Renal cortex interstitium (tissue), 15 donors: ENCODE data around the gene ADD2. TPM values are rescaled to one million over a fixed set of nuclear protein-coding genes. Genes with fewer than 3 reads are reported as not detected.
"Not testable (repeated sequence)": the region's sequence is repeated elsewhere in the genome, so short reads cannot be mapped to it uniquely, and the experiment has no call there.

Experiments
- DNase-seq, 11 donors: peaks; one replicate each; pipeline ENCODE4 v3.0.0-alpha.2; 2013; ENCODE audit warnings: low read depth in 9 of 11, low spot score in 4 of 11; ENCODE audit errors: extremely low read depth in 1 of 11
- long read RNA-seq, 16 experiments: transcript quantifications; one replicate each; lab custom pipeline, GENCODE V29; 2026
- polyA plus RNA-seq, 3 donors: library from polyadenylated mRNA; unstranded; fragments of 120-200 nt; gene quantifications; one replicate each; pipeline ENCODE4 v1.2.1, GENCODE V29; 2013; ENCODE audit not compliant: insufficient read length in 3 of 3

ADD2 gene
- 1 to 10 TPM; 6.0 to 8.3 (median 6.2) TPM for polyA plus RNA-seq
- long read RNA-seq, donor 1: 0 reads
- long read RNA-seq, donor 2, partial matches to known transcripts: 0 of 2 reads
- long read RNA-seq, donor 2, other reads (novel, unspliced or antisense): 0 of 2 reads
- long read RNA-seq, donor 3: 0 reads
- long read RNA-seq, donor 4: 0 reads
- long read RNA-seq, donor 5: 0 reads
- long read RNA-seq, donor 6: 0 reads
- long read RNA-seq, donor 7, full-length matches to known transcripts: 1 of 1 reads
- long read RNA-seq, donor 7, partial matches to known transcripts: 0 of 1 reads
- long read RNA-seq, donor 7, other reads (novel, unspliced or antisense): 0 of 1 reads
- long read RNA-seq, donor 8, full-length matches to known transcripts: 5 of 5 reads
- long read RNA-seq, donor 8, partial matches to known transcripts: 0 of 5 reads
- long read RNA-seq, donor 8, other reads (novel, unspliced or antisense): 0 of 5 reads
- long read RNA-seq, donor 9, full-length matches to known transcripts: 1 of 1 reads
- long read RNA-seq, donor 9, partial matches to known transcripts: 0 of 1 reads
- long read RNA-seq, donor 9, other reads (novel, unspliced or antisense): 0 of 1 reads
- long read RNA-seq, donor 10: 0 reads
- long read RNA-seq, donor 11: 0 reads
- long read RNA-seq, donor 12: 0 reads
- long read RNA-seq, donor 13, full-length matches to known transcripts: 1 of 1 reads
- long read RNA-seq, donor 13, partial matches to known transcripts: 0 of 1 reads
- long read RNA-seq, donor 13, other reads (novel, unspliced or antisense): 0 of 1 reads
- long read RNA-seq, donor 14: 0 reads
- long read RNA-seq, donor 15: 0 reads
- long read RNA-seq, donor 16, full-length matches to known transcripts: 1 of 1 reads
- long read RNA-seq, donor 16, partial matches to known transcripts: 0 of 1 reads
- long read RNA-seq, donor 16, other reads (novel, unspliced or antisense): 0 of 1 reads

GRCh38 chr2:70767699-70768589 is at the start of gene ADD2:
ADD2 (minus strand) TSS chr2:70768200; CDS start chr2:70706408, 61,792 bp downstream.
- DNase-seq: peak in 1 of 11 donors; percentile 39

GRCh38 chr2:70817284-70817954 is 49.4 kb upstream of the ADD2 start:
- no peak for DNase-seq

- DNase-seq: no peak
Observed at GRCh38 chr2:70816726-70817125, 48.7 kb upstream of the ADD2 start.

GRCh38 chr2:70808983-70809958 is 41.3 kb upstream of the ADD2 start:
- DNase-seq: no peak

- DNase-seq: no peak
Observed at GRCh38 chr2:70807828-70808118, 39.8 kb upstream of the ADD2 start.

- no peak for DNase-seq
Observed at GRCh38 chr2:70807102-70807827, 39.3 kb upstream of the ADD2 start.

GRCh38 chr2:70806620-70807019 is 38.6 kb upstream of the ADD2 start:
- DNase-seq: no peak

- no peak for DNase-seq
Observed at GRCh38 chr2:70806013-70806412, 38.0 kb upstream of the ADD2 start.

GRCh38 chr2:70801607-70802263 is 33.7 kb upstream of the ADD2 start:
- no peak for DNase-seq

- no peak for DNase-seq
Observed at GRCh38 chr2:70799706-70800105, 31.7 kb upstream of the ADD2 start.

GRCh38 chr2:70797996-70798395 is 30.0 kb upstream of the ADD2 start:
- not testable (repeated sequence) for DNase-seq

- no peak for DNase-seq
Observed at GRCh38 chr2:70797506-70797905, 29.5 kb upstream of the ADD2 start.

- no peak for DNase-seq
Observed at GRCh38 chr2:70796262-70796661, 28.3 kb upstream of the ADD2 start.

- DNase-seq: no peak
Observed at GRCh38 chr2:70795164-70795995, 27.4 kb upstream of the ADD2 start.

GRCh38 chr2:70793450-70793849 is 25.4 kb upstream of the ADD2 start:
- no peak for DNase-seq
